ENCODE results near the gene NPIPB2.
"Not testable (repeated sequence)": the region's sequence is repeated elsewhere in the genome, so short reads cannot be mapped to it uniquely, and the experiment has no call there.

NPIPB2 gene

DNA sequence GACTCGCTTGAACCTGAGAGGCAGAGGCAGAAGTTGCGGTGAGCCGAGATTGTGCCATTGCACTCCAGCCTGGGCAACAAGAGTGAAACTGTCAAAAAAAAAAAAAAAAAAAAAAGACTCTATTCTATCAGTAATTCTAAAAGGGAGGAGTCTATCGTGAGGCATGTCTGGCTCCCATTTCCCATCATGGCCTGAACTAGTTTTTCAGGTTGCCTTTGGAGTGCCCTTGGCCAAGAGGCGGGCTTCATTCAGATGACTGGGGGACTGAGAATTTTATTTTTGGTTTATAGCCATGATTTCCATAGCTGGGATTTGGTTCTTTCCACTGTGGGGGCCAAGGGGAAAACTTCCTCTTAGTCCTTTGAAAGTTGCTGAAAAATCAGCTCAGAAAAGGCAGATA is 31.2 kb upstream of the NPIPB2 start:
- H3K4me1 ChIP-seq (ENCODE audit: control insufficient read depth in 1 of 2, insufficient read depth in 2 of 2, low read length in 2 of 2) = peaks cover 7 to 20% of the 10 kb centered on the region in 2 donors
- no peak overlapping the region for H3K27ac ChIP-seq (ENCODE audit: low read length)
- no peaks in the 10 kb centered on the region for H3K36me3 ChIP-seq (ENCODE audit: control insufficient read depth in 1 of 2, insufficient read depth in 2 of 2, low read length in 2 of 2)
- H3K27me3 ChIP-seq (ENCODE audit: low read depth, low read length) = no peaks in the 10 kb centered on the region
- H3K9me3 ChIP-seq (ENCODE audit: control insufficient read depth in 1 of 2, low read length in 2 of 2) = no peaks in the 10 kb centered on the region
- no peak overlapping the region for H3K4me3 ChIP-seq (ENCODE audit: low read depth in 1 of 2, low read length in 2 of 2)

DNA sequence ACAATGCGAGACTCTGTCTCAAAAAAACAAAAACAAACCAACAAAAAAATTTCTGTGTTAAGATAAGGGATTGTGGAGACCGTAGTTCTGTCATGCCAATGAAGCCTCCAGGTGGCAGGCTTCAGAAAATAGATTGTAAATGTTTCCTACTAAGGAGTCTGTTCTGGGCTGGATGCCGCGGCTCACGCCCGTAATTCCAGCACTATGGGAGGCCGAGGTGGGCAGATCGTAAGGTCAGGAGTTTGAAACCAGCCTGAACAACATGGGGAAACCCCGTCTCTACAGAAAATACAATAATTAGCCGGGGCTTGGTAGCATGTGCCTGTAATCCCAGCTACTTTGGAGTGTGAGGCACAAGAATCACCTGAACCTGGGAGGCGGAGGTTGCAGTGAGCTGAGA is 30.3 kb upstream of the NPIPB2 start:
- H3K4me3 ChIP-seq (ENCODE audit: low read depth in 1 of 2, low read length in 2 of 2) = no peak overlapping the region
- H3K36me3 ChIP-seq (ENCODE audit: control insufficient read depth in 1 of 2, insufficient read depth in 2 of 2, low read length in 2 of 2) = no peaks in the 10 kb centered on the region
- peaks cover 0 to 10% of the 10 kb centered on the region in 2 donors for H3K4me1 ChIP-seq (ENCODE audit: control insufficient read depth in 1 of 2, insufficient read depth in 2 of 2, low read length in 2 of 2)
- H3K27me3 ChIP-seq (ENCODE audit: low read depth, low read length) = no peaks in the 10 kb centered on the region
- H3K9me3 ChIP-seq (ENCODE audit: control insufficient read depth in 1 of 2, low read length in 2 of 2) = no peaks in the 10 kb centered on the region
- no peak overlapping the region for H3K27ac ChIP-seq (ENCODE audit: low read length)

DNA sequence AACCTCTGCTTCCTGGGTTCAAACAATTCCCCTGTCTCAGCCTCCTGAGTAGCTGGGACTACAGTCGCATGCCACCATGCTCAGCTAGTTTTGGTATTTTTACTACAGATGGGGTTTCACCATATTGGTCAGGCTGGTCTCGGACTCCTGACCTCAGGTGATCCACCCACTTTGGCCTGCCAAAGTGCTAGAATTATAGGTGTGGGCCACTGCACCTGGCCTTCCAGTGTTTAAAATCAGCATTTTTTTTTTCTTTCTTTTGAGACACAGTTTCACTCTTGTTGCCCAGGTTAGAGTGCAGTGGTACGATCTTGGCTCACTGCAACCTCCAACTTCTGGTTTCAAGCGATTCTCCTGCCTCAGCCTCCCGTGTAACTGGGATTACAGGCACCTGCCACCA is 28.4 kb upstream of the NPIPB2 start:
- not testable (repeated sequence) for H3K27me3 ChIP-seq (ENCODE audit: low read depth, low read length); H3K36me3 ChIP-seq (ENCODE audit: control insufficient read depth in 1 of 2, insufficient read depth in 2 of 2, low read length in 2 of 2); H3K4me1 ChIP-seq (ENCODE audit: control insufficient read depth in 1 of 2, insufficient read depth in 2 of 2, low read length in 2 of 2); H3K4me3 ChIP-seq (ENCODE audit: low read depth in 1 of 2, low read length in 2 of 2); H3K9me3 ChIP-seq (ENCODE audit: control insufficient read depth in 1 of 2, low read length in 2 of 2); H3K27ac ChIP-seq (ENCODE audit: low read length)

DNA sequence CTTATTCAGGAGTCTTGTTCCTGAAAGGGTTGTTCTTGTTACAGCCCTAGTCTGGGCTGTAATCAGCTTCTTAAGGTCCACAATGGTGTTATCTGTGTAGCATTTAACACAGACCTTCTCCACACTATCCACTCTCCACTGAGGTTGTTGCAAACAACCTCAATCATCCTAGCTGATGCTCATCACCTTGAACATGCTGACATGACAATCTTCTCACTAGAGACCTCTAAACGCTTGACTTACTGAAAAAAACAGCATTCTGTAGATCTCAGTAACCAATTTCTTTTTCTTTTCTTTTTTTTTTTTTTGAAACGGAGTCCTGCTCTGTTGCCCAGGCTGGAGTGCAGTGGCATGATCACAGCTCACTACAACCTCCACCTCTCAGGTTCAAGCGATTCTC is 26.7 kb upstream of the NPIPB2 start:
- H3K27me3 ChIP-seq (ENCODE audit: low read depth, low read length) = no peaks in the 10 kb centered on the region
- H3K4me1 ChIP-seq (ENCODE audit: control insufficient read depth in 1 of 2, insufficient read depth in 2 of 2, low read length in 2 of 2) = no peaks in the 10 kb centered on the region
- H3K27ac ChIP-seq (ENCODE audit: low read length) = no peak overlapping the region
- H3K9me3 ChIP-seq (ENCODE audit: control insufficient read depth in 1 of 2, low read length in 2 of 2) = no peaks in the 10 kb centered on the region
- no peaks in the 10 kb centered on the region for H3K36me3 ChIP-seq (ENCODE audit: control insufficient read depth in 1 of 2, insufficient read depth in 2 of 2, low read length in 2 of 2)
- no peak overlapping the region for H3K4me3 ChIP-seq (ENCODE audit: low read depth in 1 of 2, low read length in 2 of 2)

DNA sequence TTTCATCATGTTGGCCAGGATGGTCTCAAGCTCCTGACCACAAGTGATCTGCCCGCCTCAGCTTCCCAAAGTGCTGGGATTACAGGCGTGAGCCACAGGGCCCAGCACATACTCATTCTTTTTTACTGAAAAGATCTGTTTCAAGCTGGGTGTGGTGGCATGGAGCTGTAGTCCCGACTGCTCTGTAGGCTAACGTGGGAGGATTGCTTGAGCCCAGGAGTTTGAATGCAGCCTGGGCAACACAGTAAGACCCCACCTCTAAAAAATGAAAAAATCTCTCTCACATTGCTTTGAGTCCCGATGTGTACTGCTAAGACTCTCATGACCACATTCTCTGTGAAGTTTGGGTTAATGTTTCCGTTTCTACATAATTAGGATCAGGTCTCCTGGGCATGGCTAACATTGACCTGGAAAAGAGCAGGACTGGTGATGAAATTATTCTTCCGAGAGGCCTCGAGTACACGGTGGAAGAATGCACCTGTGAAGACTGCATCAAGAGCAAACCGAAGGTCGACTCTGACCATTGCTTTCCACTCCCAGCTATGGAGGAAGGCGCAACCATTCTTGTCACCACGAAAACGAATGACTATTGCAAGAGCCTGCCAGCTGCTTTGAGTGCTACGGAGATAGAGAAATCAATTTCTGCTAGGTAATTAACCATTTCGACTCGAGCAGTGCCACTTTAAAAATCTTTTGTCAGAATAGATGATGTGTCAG is 25.5 kb upstream of the NPIPB2 start:
- H3K4me1 ChIP-seq (ENCODE audit: control insufficient read depth in 1 of 2, insufficient read depth in 2 of 2, low read length in 2 of 2) = no peaks in the 10 kb centered on the region
- H3K36me3 ChIP-seq (ENCODE audit: control insufficient read depth in 1 of 2, insufficient read depth in 2 of 2, low read length in 2 of 2) = no peaks in the 10 kb centered on the region
- H3K9me3 ChIP-seq (ENCODE audit: control insufficient read depth in 1 of 2, low read length in 2 of 2) = no peaks in the 10 kb centered on the region
- H3K27ac ChIP-seq (ENCODE audit: low read length) = no peak overlapping the region
- H3K27me3 ChIP-seq (ENCODE audit: low read depth, low read length) = no peaks in the 10 kb centered on the region
- no peak overlapping the region for H3K4me3 ChIP-seq (ENCODE audit: low read depth in 1 of 2, low read length in 2 of 2)

DNA sequence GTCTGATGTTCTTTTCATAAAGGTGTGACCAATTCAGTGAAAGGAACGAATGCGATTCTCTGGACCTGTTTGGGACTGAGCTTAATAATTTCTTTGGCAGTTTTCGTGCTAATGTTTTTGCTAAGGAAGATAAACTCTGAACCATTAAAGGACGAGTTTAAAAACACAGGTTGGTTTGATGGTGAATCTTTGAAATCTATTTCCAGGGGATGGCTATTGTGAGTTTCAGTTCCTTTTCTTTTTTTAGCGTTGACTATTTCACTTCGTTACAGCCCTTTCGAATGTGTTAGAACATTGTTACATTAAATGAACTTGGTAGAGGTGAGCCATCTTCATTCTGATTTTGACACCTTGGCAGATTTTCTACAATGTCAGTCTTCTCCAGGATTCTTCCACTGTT is 24.3 kb upstream of the NPIPB2 start:
- Histone ChIP-seq H3K9me3 (ENCODE audit: control insufficient read depth in 1 of 2, low read length in 2 of 2) (no peaks in the 10 kb centered on the region), H3K36me3 (ENCODE audit: control insufficient read depth in 1 of 2, insufficient read depth in 2 of 2, low read length in 2 of 2) (no peaks in the 10 kb centered on the region), H3K27ac (ENCODE audit: low read length) (no peak overlapping the region), H3K4me1 (ENCODE audit: control insufficient read depth in 1 of 2, insufficient read depth in 2 of 2, low read length in 2 of 2) (no peaks in the 10 kb centered on the region), H3K27me3 (ENCODE audit: low read depth, low read length) (no peaks in the 10 kb centered on the region), H3K4me3 (ENCODE audit: low read depth in 1 of 2, low read length in 2 of 2) (no peak overlapping the region)

DNA sequence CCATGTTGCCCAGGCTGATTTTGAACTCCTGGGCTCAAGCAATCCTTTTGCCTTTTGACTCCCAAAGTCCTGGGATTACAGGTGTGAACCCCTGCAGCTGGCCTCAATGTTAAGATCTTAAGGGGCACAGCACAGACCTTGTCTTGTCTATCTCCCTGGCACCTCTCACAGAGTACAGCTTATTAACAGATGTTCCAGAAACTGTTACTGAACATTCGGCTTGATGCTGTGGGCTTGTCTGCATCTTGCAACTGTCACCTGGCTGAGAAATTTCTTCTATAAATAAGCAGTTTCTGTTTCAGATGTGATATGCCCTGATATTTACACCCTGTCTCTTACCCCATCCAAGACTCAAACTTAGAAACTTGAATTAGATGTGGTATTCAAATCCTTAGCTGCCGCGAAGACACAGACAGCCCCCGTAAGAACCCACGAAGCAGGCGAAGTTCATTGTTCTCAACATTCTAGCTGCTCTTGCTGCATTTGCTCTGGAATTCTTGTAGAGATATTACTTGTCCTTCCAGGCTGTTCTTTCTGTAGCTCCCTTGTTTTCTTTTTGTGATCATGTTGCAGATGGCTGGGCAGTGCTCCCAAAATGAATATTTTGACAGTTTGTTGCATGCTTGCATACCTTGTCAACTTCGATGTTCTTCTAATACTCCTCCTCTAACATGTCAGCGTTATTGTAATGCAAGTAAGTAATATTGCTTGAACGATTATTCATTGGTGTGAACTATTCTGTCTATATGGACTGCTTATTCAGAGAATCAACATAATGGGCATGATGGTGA is 23.1 kb upstream of the NPIPB2 start, which contains the start of gene TNFRSF17:
TSS of gene TNFRSF17 (plus strand) at position 450 of the 791 bp plus-strand sequence. CDS start at position 565, 115 bp downstream.
- H3K27ac ChIP-seq (ENCODE audit: low read length) = no peak within 1 kb of the TSS
- no peaks in the 10 kb centered on the region for H3K36me3 ChIP-seq (ENCODE audit: control insufficient read depth in 1 of 2, insufficient read depth in 2 of 2, low read length in 2 of 2)
- H3K4me1 ChIP-seq (ENCODE audit: control insufficient read depth in 1 of 2, insufficient read depth in 2 of 2, low read length in 2 of 2) = no peaks in the 10 kb centered on the region
- H3K9me3 ChIP-seq (ENCODE audit: control insufficient read depth in 1 of 2, low read length in 2 of 2) = no peaks in the 10 kb centered on the region
- no peak within 1 kb of the TSS for H3K4me3 ChIP-seq (ENCODE audit: low read depth in 1 of 2, low read length in 2 of 2)
- no peaks in the 10 kb centered on the region for H3K27me3 ChIP-seq (ENCODE audit: low read depth, low read length)

DNA sequence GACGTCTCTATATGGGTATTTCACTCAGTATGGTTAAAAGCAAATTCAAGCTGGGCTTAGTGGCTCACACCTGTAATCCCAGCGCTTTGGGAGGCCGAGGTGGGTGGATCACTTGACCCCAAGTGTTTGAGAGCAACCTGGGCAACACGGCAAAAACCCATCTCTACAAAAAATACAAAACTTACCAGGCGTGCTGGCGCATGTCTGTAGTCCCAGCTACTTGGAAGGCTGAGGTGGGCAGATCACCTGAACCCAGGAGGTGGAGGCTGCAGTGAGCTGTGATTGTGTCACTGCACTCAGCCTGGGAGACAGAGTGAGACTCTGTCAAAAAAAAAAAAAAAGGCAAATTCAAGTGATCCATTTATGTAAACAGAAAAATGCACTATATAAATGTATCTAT is 21.9 kb upstream of the NPIPB2 start:
- H3K9me3 ChIP-seq (ENCODE audit: control insufficient read depth in 1 of 2, low read length in 2 of 2) = no peaks in the 10 kb centered on the region
- no peaks in the 10 kb centered on the region for H3K36me3 ChIP-seq (ENCODE audit: control insufficient read depth in 1 of 2, insufficient read depth in 2 of 2, low read length in 2 of 2)
- H3K27ac ChIP-seq (ENCODE audit: low read length) = no peak overlapping the region

DNA sequence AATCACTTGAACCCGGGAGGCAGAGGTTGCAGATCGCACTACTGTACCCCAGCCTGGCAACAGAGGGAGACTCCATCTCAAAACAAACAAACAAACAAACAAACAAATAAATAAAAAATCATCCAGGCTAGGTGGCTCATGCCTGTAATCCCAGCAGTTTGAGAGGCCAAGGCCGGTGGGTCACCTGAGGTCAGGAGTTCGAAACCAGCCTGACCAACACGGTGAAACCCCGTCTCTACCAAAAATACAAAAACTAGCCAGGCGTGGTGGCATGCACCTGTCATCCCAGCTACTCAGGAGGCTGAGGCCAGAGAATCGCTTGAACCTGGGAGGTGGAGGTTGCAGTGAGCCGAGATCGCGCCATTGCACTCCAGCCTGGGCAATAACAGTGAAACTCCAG is 21.1 kb upstream of the NPIPB2 start:
- H3K27ac ChIP-seq (ENCODE audit: low read length); H3K9me3 ChIP-seq (ENCODE audit: control insufficient read depth in 1 of 2, low read length in 2 of 2); H3K27me3 ChIP-seq (ENCODE audit: low read depth, low read length); H3K4me1 ChIP-seq (ENCODE audit: control insufficient read depth in 1 of 2, insufficient read depth in 2 of 2, low read length in 2 of 2); H3K4me3 ChIP-seq (ENCODE audit: low read depth in 1 of 2, low read length in 2 of 2); H3K36me3 ChIP-seq (ENCODE audit: control insufficient read depth in 1 of 2, insufficient read depth in 2 of 2, low read length in 2 of 2): not testable (repeated sequence)

More for the DNA sequence above, 21.9 kb upstream of the NPIPB2 start:
- Histone ChIP-seq H3K4me1 (ENCODE audit: control insufficient read depth in 1 of 2, insufficient read depth in 2 of 2, low read length in 2 of 2) (no peaks in the 10 kb centered on the region), H3K27me3 (ENCODE audit: low read depth, low read length) (no peaks in the 10 kb centered on the region), H3K4me3 (ENCODE audit: low read depth in 1 of 2, low read length in 2 of 2) (no peak overlapping the region)

DNA sequence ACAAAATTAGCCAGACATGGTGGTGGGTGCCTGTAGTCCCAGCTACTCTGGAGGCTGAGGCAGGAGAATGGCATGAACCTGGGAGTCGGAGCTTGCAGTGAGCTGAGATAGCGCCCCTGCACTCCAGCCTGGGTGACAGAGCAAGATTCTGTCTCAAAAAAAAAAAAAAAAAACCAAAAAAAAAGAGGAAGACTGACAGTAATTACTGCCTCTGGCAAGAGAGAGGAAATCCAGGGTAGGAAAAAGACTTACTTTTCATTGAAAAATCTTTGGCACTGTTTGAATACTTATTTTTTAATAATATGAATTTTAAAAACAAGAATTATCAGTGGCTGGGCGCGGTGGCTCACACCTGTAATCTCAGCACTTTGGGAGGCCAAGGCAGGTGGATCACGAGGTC is 20.6 kb upstream of the NPIPB2 start:
- not testable (repeated sequence) for H3K4me3 ChIP-seq (ENCODE audit: low read depth in 1 of 2, low read length in 2 of 2); H3K27ac ChIP-seq (ENCODE audit: low read length); H3K4me1 ChIP-seq (ENCODE audit: control insufficient read depth in 1 of 2, insufficient read depth in 2 of 2, low read length in 2 of 2); H3K27me3 ChIP-seq (ENCODE audit: low read depth, low read length); H3K36me3 ChIP-seq (ENCODE audit: control insufficient read depth in 1 of 2, insufficient read depth in 2 of 2, low read length in 2 of 2); H3K9me3 ChIP-seq (ENCODE audit: control insufficient read depth in 1 of 2, low read length in 2 of 2)

DNA sequence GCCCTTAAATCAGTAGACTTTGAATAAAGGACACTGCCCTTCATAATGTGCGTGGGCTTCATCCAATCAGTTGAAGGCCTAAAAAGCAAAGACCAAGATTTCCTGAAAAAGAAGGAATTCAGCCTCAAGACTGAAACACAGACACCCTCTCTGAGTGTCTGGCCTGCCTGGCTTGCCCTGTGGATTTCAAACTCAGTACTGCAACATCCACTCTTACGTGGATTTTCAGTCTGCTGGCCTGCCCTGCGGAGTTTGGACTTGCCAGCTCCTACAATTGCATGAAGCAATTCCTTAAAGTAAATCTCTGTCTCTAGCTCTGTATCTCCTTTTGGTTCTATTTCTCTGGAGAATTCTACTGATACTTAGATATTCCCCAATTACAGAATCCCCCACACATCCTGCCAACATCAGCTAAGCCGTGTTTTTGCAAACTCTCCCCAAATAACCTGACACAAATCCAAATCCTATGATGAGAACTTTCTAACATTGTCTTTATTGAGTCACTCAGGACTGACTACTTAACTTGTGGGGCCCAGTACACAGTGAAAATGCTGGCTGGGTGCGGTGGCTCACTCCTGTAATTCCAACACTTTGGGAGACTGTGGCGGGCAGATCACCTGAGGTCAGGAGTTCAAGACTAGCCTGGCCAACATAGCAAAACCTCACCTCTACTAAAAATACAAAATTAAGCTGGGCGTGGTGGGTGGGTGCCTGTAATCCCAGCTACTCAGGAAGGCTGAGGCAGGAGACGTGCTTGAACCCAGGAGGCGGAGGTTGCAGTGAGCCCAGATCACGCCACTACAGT is 15.9 kb upstream of the NPIPB2 start:
- Histone ChIP-seq H3K4me1 (ENCODE audit: control insufficient read depth in 1 of 2, insufficient read depth in 2 of 2, low read length in 2 of 2) (no peaks in the 10 kb centered on the region), H3K4me3 (ENCODE audit: low read depth in 1 of 2, low read length in 2 of 2) (no peak overlapping the region)

More for the DNA sequence above, 15.9 kb upstream of the NPIPB2 start:
- Histone ChIP-seq H3K27ac (ENCODE audit: low read length) (no peak overlapping the region), H3K27me3 (ENCODE audit: low read depth, low read length) (no peaks in the 10 kb centered on the region), H3K36me3 (ENCODE audit: control insufficient read depth in 1 of 2, insufficient read depth in 2 of 2, low read length in 2 of 2) (no peaks in the 10 kb centered on the region), H3K9me3 (ENCODE audit: control insufficient read depth in 1 of 2, low read length in 2 of 2) (no peaks in the 10 kb centered on the region)
